Forelimb muscle (tissue), 1 donor: ENCODE measurements around the gene GADD45G. TPM values are rescaled to one million over a fixed set of nuclear protein-coding genes. Genes with fewer than 3 reads are reported as not detected.

Experiments
- DNase-seq: peaks from one replicate; pipeline ENCODE4 v3.0.0-alpha.2; 2013; ENCODE audit warnings: low read depth
- polyA plus RNA-seq: library from polyadenylated mRNA; unstranded; fragments of 120-200 nt; gene quantifications from one replicate; pipeline ENCODE4 v1.2.1, GENCODE V29; 2013; ENCODE audit not compliant: insufficient read length

GADD45G gene
- polyA plus RNA-seq, 1 donor = 7.9 TPM

GRCh38 chr9:89592963-89593726 lies 11.7 kb upstream of the GADD45G start:
- DNase-seq = no peak

- DNase-seq = no peak
Measured at GRCh38 chr9:89593727-89594427, 10.9 kb upstream of the GADD45G start.

DNA sequence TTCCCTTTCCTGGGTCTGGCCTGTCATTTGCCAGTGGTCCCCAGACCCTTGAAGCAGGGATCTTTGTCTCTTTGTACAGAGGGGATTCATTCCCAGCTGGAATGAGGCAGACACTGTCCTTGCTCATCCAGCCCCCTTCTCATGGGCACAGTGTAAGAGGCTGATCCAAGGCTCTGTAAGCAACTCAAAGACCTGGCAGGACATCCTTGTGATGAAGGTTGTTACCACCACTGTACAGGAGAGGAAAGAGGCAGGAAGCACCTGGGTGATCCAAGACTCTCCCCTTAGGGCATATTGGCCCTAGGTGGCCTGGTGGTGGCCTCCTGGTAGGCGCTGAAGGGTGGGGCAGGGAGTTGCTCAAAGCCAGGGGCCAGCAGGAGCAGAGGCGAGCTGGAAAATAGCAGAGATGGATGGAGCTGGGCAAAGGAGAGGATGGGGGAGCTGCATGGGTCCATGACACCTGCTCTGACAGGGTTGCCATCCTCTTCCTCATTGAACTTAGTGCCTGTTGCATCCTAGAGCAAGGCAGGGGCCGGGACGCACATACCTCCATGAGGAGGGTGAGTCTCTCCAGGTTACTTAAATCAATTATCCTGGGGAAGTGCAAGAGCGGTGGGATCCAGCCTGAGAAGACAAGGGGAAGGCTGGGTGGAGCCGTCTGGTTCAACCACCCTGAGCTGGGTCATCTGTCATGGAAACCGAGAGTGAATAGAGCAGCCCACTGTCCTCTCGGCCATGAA lies 9.8 kb upstream of the GADD45G start:
- DNase-seq = no peak

DNA sequence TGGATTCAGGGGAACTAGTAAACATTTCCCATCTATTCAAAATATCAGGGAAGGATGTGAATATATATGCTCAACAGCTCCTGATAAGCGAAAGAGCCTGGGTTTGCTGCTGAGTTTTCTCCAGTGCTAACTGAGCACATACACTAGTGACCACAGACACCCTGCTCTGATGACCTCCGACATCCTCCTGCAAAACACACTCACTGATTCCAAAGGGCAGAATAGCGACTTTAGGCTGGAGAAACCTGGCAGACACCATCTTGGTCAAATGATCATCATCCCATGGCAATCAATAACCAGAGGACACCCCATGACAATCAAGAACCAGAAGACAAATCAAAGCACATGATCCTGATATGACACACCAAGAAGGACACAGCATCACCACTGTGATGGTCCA lies 9.2 kb upstream of the GADD45G start:
- no peak for DNase-seq

- DNase-seq = no peak
Measured at GRCh38 chr9:89596937-89597555, 7.8 kb upstream of the GADD45G start.

GRCh38 chr9:89597711-89598362 lies 7.0 kb upstream of the GADD45G start:
- no peak for DNase-seq

GRCh38 chr9:89598363-89598713 lies 6.5 kb upstream of the GADD45G start:
- no peak for DNase-seq

GRCh38 chr9:89598926-89599325 lies 5.9 kb upstream of the GADD45G start:
- DNase-seq = no peak

GRCh38 chr9:89600831-89601230 lies 4.0 kb upstream of the GADD45G start:
- no peak for DNase-seq

DNA sequence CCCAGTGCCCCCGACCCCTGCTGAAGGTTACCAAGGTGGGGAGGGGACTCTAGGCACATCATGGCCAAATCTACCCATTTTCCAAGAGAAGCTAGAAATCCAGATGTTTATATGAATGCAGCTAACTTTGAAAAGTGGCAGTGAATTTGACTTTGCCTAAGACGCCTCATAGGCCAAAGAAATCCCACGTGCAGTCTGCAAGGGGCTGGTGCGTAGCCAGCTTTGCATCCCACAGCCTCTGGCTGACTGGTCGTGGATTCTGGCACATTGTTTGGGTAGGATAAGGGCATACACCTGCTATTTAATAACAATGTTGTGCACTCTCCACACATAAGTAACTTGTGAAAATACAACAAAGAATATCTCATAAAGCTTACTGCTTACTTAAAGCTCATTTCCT lies 3.5 kb upstream of the GADD45G start:
- no peak for DNase-seq

DNA sequence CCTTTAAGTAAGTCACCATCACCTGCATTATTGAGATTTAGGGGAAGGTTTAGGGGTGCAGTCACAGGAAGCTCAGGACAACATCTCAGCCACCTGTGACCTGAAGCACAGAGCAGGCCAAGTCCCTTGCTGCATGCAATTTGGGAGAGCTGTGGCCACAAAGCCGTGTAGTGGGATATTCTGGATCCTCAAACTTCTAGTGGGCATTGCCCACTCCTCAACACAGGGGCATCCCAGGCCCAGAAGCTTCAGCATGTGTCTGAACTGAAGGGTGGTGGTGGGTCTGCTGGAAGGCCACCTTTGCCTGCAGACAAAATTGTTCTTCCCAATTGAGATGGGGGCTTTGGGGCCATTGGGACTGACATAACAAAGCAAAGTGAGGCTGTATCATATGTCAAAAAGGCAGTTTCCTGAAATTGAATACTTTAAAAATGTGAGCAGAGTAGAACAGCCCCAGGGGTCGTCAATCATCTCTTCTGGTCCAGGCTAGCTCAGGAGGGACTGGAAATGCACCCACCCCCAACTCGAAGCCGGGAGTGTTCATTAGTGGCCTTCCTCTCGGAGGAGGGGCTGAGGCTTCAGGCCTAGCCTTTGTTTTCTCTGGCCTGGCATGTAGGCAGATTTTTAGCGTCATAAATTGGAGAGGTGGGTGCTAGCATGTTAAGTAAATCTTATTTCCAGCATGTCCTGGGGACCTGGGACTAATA lies 2.8 kb upstream of the GADD45G start:
- DNase-seq = no peak

GRCh38 chr9:89602978-89603766 lies 1.6 kb upstream of the GADD45G start:
- no peak for DNase-seq

DNA sequence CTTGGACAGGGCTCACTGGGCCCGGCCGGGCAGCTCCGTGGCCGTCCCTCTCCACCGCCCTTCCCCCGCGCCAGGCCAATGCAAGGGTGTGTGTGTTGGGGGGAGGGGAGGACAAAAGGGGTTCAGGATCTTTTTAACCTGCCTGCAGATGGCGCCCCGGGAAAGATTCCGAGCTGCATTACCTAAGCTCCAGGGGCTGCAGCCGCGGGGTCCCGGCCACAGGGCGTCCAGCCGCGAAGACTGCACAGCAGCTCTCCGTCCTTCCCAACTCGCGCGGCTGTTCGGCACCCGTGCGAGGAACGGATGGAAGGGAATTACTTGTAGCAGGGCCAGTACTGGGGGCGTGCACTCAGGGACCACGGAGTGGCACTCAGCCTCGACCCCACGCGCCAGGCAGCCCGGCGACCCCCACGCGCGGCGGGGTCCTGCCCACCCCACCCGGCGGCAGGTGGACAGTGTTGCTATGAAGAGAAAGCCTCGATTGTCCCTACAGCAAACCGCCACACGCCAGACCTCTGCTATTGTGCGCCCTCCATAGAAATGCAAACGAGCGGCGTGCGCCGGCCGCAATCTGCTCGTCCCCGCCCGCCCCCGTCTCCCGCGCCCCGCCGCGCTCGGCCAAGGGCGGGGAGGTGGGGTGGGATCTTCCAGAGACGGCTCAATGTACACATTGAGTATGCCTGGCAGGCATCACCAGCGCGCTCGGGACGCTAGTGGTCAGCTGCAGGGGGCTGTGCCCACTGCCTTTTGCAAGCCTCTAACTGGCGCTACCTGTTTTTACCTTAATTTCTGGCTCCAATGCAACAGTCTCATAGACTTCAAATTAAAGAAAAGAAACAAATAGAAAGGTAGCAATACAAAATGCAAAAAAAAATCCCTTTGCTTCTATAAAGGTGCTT lies 796 bp upstream of the GADD45G start:
- DNase-seq = no peak

DNA sequence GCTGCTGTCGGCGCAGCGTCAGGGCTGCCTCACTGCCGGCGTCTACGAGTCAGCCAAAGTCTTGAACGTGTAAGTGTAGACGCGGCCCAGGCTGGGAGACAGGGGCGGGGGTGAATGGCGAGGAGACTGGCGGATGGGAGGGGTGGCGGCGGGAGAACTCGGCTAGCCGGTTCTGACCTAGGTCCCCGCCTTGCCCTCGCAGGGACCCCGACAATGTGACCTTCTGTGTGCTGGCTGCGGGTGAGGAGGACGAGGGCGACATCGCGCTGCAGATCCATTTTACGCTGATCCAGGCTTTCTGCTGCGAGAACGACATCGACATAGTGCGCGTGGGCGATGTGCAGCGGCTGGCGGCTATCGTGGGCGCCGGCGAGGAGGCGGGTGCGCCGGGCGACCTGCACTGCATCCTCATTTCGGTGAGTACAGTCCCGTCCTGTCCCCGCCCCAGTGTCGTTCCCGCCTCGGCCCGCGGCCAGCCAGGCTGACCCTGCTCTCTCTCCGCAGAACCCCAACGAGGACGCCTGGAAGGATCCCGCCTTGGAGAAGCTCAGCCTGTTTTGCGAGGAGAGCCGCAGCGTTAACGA lies 745 bp downstream of the GADD45G start:
- DNase-seq = no peak

DNA sequence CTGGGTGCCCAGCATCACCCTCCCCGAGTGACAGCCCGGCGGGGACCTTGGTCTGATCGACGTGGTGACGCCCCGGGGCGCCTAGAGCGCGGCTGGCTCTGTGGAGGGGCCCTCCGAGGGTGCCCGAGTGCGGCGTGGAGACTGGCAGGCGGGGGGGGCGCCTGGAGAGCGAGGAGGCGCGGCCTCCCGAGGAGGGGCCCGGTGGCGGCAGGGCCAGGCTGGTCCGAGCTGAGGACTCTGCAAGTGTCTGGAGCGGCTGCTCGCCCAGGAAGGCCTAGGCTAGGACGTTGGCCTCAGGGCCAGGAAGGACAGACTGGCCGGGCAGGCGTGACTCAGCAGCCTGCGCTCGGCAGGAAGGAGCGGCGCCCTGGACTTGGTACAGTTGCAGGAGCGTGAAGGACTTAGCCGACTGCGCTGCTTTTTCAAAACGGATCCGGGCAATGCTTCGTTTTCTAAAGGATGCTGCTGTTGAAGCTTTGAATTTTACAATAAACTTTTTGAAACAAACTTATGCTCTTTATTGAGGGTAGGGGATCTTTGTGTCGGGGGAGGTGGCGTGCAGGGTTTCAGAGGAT lies 1.3 kb downstream of the GADD45G start:
- DNase-seq = no peak

- no peak for DNase-seq
Measured at GRCh38 chr9:89606624-89607311, 2.0 kb downstream of the GADD45G start.

DNA sequence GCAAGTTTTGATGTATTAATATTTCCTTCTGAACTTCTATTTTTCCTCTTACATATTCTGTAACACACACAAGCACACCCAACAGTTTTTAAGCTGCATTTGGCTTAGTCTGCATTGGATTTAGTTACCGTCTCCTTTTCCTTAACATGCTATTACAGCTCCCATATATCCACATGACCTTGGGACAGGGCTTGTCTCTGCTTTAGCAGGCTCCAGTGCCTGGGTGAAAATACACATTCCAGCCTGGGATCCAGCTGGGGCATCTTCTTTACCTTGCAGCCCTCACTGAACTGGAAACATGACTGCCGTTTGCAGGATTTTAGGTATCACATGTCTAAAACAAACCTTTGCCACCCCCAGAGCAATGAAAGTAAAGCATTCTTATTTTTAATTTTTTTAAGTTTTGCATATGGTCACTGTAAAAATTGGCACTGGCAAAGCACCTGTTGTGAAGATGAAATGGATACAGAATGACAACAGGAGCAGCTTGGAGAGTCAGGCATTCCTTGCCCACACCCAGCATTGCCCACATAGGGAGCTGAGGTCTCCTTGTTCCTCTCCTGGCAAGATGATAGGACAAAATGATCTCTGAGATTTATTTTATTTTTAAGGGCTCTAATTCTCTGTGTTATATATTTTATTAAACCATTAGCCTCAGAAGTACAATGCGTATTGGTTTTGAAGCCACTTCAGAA lies 4.0 kb downstream of the GADD45G start:
- no peak for DNase-seq
